ENCODE data around the gene CDH13. TPM values are rescaled to one million over a fixed set of nuclear protein-coding genes. Genes with fewer than 3 reads are reported as not detected.

CDH13 gene
- total and polyA plus RNA-seq, 2 experiments from 2014 or later, result 1.6 to 4.4 TPM

GRCh38 chr16:83819361-83819760 is 1192.6 kb downstream of the CDH13 start:
- Mint-ChIP-seq H3K4me3 (no peak overlapping the region), H3K4me1 (peaks cover 9% of the 10 kb centered on the region; the same call in 2 of the 3 replicates), H3K36me3 (ENCODE audit: low read depth) (no peaks in the 10 kb centered on the region), H3K27ac (no peak overlapping the region), H3K9me3 (no peaks in the 10 kb centered on the region; the same call in 2 of the 3 replicates), H3K27me3 (ENCODE audit: insufficient read depth, low read depth, poor library complexity) (peaks cover 6% of the 10 kb centered on the region)
- H3K79me2 ChIP-seq (replicated peaks; ENCODE audit: insufficient read depth), result no peaks in the 10 kb centered on the region
- H3F3A ChIP-seq (replicated peaks; ENCODE audit: low read depth), result no peaks in the 10 kb centered on the region
- no peak overlapping the region for H3K4me3 ChIP-seq
- peaks cover 7% of the 10 kb centered on the region for H3K4me1 ChIP-seq (ENCODE audit: insufficient read depth)
- TF ChIP-seq ZNF114 (CRISPR knock-in tag; IDR thresholded peaks at IDR 0.05) (no peak), ETS1 (IDR thresholded peaks at IDR 0.05) (no peak), ZNF462 (CRISPR knock-in tag; IDR thresholded peaks at IDR 0.05) (no peak), ZNF331 (CRISPR knock-in tag; IDR thresholded peaks at IDR 0.05; ENCODE audit: low read depth) (no peak), EZH2phosphoT487 (IDR thresholded peaks at IDR 0.05; ENCODE audit: unreplicated experiment) (no peak), CTCF (conservative IDR thresholded peaks at IDR 0.05; ENCODE audit: low read depth in 2 of 2) (no peak), EZH2 (IDR thresholded peaks at IDR 0.05; ENCODE audit: low read depth, unreplicated experiment) (no peak), POLR2AphosphoS5 (IDR thresholded peaks at IDR 0.05; ENCODE audit: low read depth) (no peak), NANOG (IDR thresholded peaks at IDR 0.05; ENCODE audit: borderline replicate concordance) (no peak), CREB1 (CRISPR knock-in tag; IDR thresholded peaks at IDR 0.05; ENCODE audit: low read depth) (no peak), REST (IDR thresholded peaks at IDR 0.05; ENCODE audit: unreplicated experiment) (no peak)
- no peak overlapping the region for H2AFZ ChIP-seq
- DNase-seq (ENCODE audit: low spot score) (no peak), ATAC-seq (no peak)
- no peaks in the 10 kb centered on the region for H3K9me2 ChIP-seq (ENCODE audit: insufficient read depth)
- no peak overlapping the region for H3K4me2 ChIP-seq
- H4K20me1 ChIP-seq (replicated peaks; ENCODE audit: insufficient read depth), result no peaks in the 10 kb centered on the region
- no peaks in the 10 kb centered on the region for H3K36me3 ChIP-seq (ENCODE audit: insufficient read depth)
- H3K27me3 ChIP-seq (ENCODE audit: insufficient read depth), result no peaks in the 10 kb centered on the region
- no peak overlapping the region for H3K27ac ChIP-seq (ENCODE audit: low read depth)

Measured in GM23338 (cell line).